K562 (cell line): Measurements from ENCODE around the gene ASGR1. TPM values are rescaled to one million over a fixed set of nuclear protein-coding genes. Genes with fewer than 3 reads are reported as not detected.
A peak's percentile ranks its signal among the peaks of the same experiment; 100 is the strongest.

ENCODE experiments used
- ATAC-seq: fragments of 200-7000 bp; cut with Tn5 transposase; 3 replicates; pipeline ENCODE4 v1.9.1; 2020; ENCODE audit warnings: moderate library complexity
- BruUV-seq: library from RNA; stranded (reverse); fragments of 400-500 nt; replicated peaks from 2 replicates; lab custom pipeline; 2021; lab: Mats Ljungman, UMichigan
- CTCF ChIA-PET: fragments of 300-600 bp; formaldehyde crosslinking; extraction: SDS; loops from one replicate; lab custom pipeline; 2021; ENCODE audit warnings: low intra/inter-chr PET ratio; lab: Yijun Ruan, JAX
- POLR2A ChIA-PET: fragments of 300-600, 350-650 bp; sonication (Branson Sonifier 250); formaldehyde crosslinking; extraction: SDS; loops from one replicate; lab custom pipeline; 2021; ENCODE audit warnings: antibody characterized with exemption, inconsistent platforms; lab: Yijun Ruan, JAX
- DNase-seq, 4 experiments: peaks; one replicate each; pipeline versions ENCODE4 v3.0.0 to v3.0.0-alpha.2; 2011 to 2018; ENCODE audit warnings: low spot score in 3 of 4, mixed read lengths in 3 of 4; ENCODE audit errors: extremely low read depth in 1 of 4
- FAIRE-seq: peaks from 2 replicates; lab custom pipeline; 2011; peaks lifted over from hg19 to GRCh38; lab: Jason Lieb, UNC
- H2AFZ ChIP-seq: 2 replicates; pipeline ENCODE4 v1.6.0; 2011; ENCODE audit warnings: low read depth, low read length, control low read depth, inconsistent platforms
- H3K27ac ChIP-seq: fragments of 200-600 bp; 3 replicates; pipeline ENCODE4 v1.8.0; 2011; ENCODE audit warnings: low read depth, mild to moderate bottlenecking, control low read depth, inconsistent platforms, low read length, moderate library complexity, mixed read lengths; ENCODE audit errors: extremely low read depth
- H3K27me3 ChIP-seq, 2 experiments: fragments of 300-600 bp in 1 of 2; 2 replicates in 1 of 2; 3 replicates in 1 of 2; pipeline versions ENCODE4 v1.6.0 to v1.8.0; 2011; ENCODE audit warnings: inconsistent platforms in 2 of 2, low read length in 2 of 2, mild to moderate bottlenecking in 1 of 2, mixed read lengths in 1 of 2, moderate library complexity in 1 of 2; ENCODE audit not compliant: control insufficient read depth in 2 of 2, insufficient read depth in 2 of 2
- H3K36me3 ChIP-seq: fragments of 300-600 bp; 3 replicates; pipeline ENCODE4 v1.8.0; 2011; ENCODE audit warnings: mild to moderate bottlenecking, low read length, inconsistent platforms; ENCODE audit not compliant: control insufficient read depth, insufficient read depth
- H3K4me1 ChIP-seq, 2 experiments: fragments of 200-600 bp in 1 of 2; replicated peaks in 1 of 2; 2 replicates in 1 of 2; 3 replicates in 1 of 2; pipeline versions ENCODE4 v1.5.1 to v1.8.0; 2011; ENCODE audit warnings: inconsistent platforms in 2 of 2, low read length in 2 of 2, mild to moderate bottlenecking in 1 of 2, mixed read lengths in 1 of 2, moderate library complexity in 1 of 2; ENCODE audit not compliant: control insufficient read depth in 2 of 2, insufficient read depth in 2 of 2
- H3K4me2 ChIP-seq: 2 replicates; pipeline ENCODE4 v1.6.1; 2011; ENCODE audit warnings: low read length, control low read depth, inconsistent platforms, mixed read lengths; ENCODE audit not compliant: insufficient read depth
- H3K4me3 ChIP-seq: fragments of 200-600 bp; sonication (generic), shearing (Covaris generic); 2 replicates; pipeline ENCODE4 v1.5.1; 2016; ENCODE audit warnings: control low read depth, inconsistent platforms
- H3K79me2 ChIP-seq: fragments of 200-600 bp; 3 replicates; pipeline ENCODE4 v1.8.0; 2011; ENCODE audit warnings: low read length, inconsistent platforms; ENCODE audit not compliant: control insufficient read depth, insufficient read depth
- H3K9ac ChIP-seq, 2 experiments: 2 replicates each; pipeline versions ENCODE4 v1.6.0 to v1.6.1; 2011; ENCODE audit warnings: low read depth in 2 of 2, low read length in 2 of 2, control low read depth in 1 of 2, inconsistent platforms in 1 of 2, mild to moderate bottlenecking in 1 of 2, mixed read lengths in 1 of 2; ENCODE audit not compliant: insufficient read depth in 1 of 2
- H3K9me1 ChIP-seq: one replicate; pipeline ENCODE4 v1.6.0; 2011; ENCODE audit warnings: inconsistent platforms, mild to moderate bottlenecking, low read length, moderate library complexity; ENCODE audit not compliant: control insufficient read depth, insufficient read depth
- H3K9me3 ChIP-seq: replicated peaks from 2 replicates; pipeline ENCODE4 v1.5.1; 2011; ENCODE audit warnings: low read depth, low read length, inconsistent platforms; ENCODE audit not compliant: control insufficient read depth, insufficient read depth
- H4K20me1 ChIP-seq: replicated peaks from 2 replicates; pipeline ENCODE4 v1.6.1; 2011; ENCODE audit warnings: low read length, inconsistent platforms, mixed read lengths; ENCODE audit not compliant: control insufficient read depth, insufficient read depth
- ARID2 ChIP-seq: fragments of 450-650 bp; IDR thresholded peaks from 2 replicates; pipeline ENCODE4 v1.6.1; 2017; ENCODE audit warnings: antibody characterized with exemption, mild to moderate bottlenecking
- CHD1 ChIP-seq: fragments of 200-600 bp; sonication (generic); IDR thresholded peaks from one replicate; pipeline ENCODE4 v1.6.1; 2012; ENCODE audit warnings: mild to moderate bottlenecking, moderate library complexity, low read length, inconsistent platforms
- CREM ChIP-seq: IDR thresholded peaks from 2 replicates; pipeline ENCODE4 v1.6.1; 2014; ENCODE audit warnings: antibody characterized with exemption, low read depth
- CSDE1 ChIP-seq, 2 experiments: fragments of 450-650 bp; IDR thresholded peaks; 2 replicates each; pipeline ENCODE4 v1.6.1; 2016; ENCODE audit warnings: mild to moderate bottlenecking in 1 of 2
- CTBP1 ChIP-seq: fragments of 450-650 bp; IDR thresholded peaks from 2 replicates; pipeline ENCODE4 v1.6.1; 2016; ENCODE audit warnings: borderline replicate concordance
- EGR1 ChIP-seq: fragments of 450-650 bp; conservative IDR thresholded peaks from 2 replicates; pipeline ENCODE4 v1.6.1; 2017; ENCODE audit warnings: mild to moderate bottlenecking
- HBP1 ChIP-seq: fragments of 450-650 bp; formaldehyde crosslinking; IDR thresholded peaks from 2 replicates; pipeline ENCODE4 v1.4.0; 2022; ENCODE audit warnings: missing genetic modification characterization
- HDAC3 ChIP-seq: fragments of 450-650 bp; IDR thresholded peaks from 2 replicates; pipeline ENCODE4 v1.6.1; 2018; ENCODE audit warnings: borderline replicate concordance, mild to moderate bottlenecking, moderate library complexity; ENCODE audit not compliant: partially characterized antibody
- HDAC8 ChIP-seq: fragments of 450-650 bp; IDR thresholded peaks from 2 replicates; pipeline ENCODE4 v1.6.1; 2016; ENCODE audit warnings: mild to moderate bottlenecking, missing genetic modification characterization, moderate library complexity, missing compliant biosample characterization
- JUNB ChIP-seq: fragments of 450-650 bp; formaldehyde crosslinking; conservative IDR thresholded peaks from 2 replicates; pipeline ENCODE4 v1.4.0; 2020; ENCODE audit warnings: mild to moderate bottlenecking
- MAX ChIP-seq: sonication (generic); formaldehyde crosslinking; IDR thresholded peaks from 2 replicates; pipeline ENCODE4 v1.9.0; 2022; ENCODE audit warnings: mild to moderate bottlenecking, missing genetic modification reagents
- RBM22 ChIP-seq: fragments of 200-400 bp; formaldehyde crosslinking; IDR thresholded peaks from 2 replicates; pipeline ENCODE4 v1.6.1; 2018; ENCODE audit warnings: low read length, low read depth; ENCODE audit not compliant: poor library complexity, severe bottlenecking
- SMARCC2 ChIP-seq: fragments of 450-650 bp; IDR thresholded peaks from 2 replicates; pipeline ENCODE4 v1.6.1; 2017; ENCODE audit warnings: antibody characterized with exemption, moderate library complexity, mild to moderate bottlenecking, low read depth
- SRSF9 ChIP-seq: fragments of 200-400 bp; formaldehyde crosslinking; IDR thresholded peaks from 2 replicates; pipeline ENCODE4 v1.6.1; 2017; ENCODE audit warnings: low read depth, low read length, borderline replicate concordance
- ZMIZ1 ChIP-seq, 2 experiments: fragments of 150-350 bp in 1 of 2; IDR thresholded peaks; 2 replicates each; pipeline ENCODE4 v1.6.1; 2012 to 2016; ENCODE audit warnings: low read depth in 2 of 2, low read length in 2 of 2, mild to moderate bottlenecking in 1 of 2, moderate library complexity in 1 of 2
- ZNF766 ChIP-seq: fragments of 200-800 bp; sonication (Bioruptor generic); conservative IDR thresholded peaks from 2 replicates; pipeline ENCODE4 v1.6.1; 2016; ENCODE audit warnings: missing genetic modification characterization, missing compliant biosample characterization
- WGBS: fragments of 100-300 bp; shearing (Covaris generic); methylation state at CpG from one replicate; pipeline ENCODE4 v1.1.6; 2016; ENCODE audit warnings: low coverage, mixed read lengths; ENCODE audit not compliant: insufficient coverage; ENCODE audit errors: missing lambda C conversion rate; 5-methylcytosine and 5-hydroxymethylcytosine counted together
- in situ Hi-C: fragments of 300-500 bp; cut with MboI; formaldehyde crosslinking; loops from 4 replicates; pipeline ENCODE4 v1.15.0; 2018; ENCODE audit warnings: inconsistent platforms, mixed read lengths
- intact Hi-C: fragments of 100-400 bp; cut with micrococcal nuclease; formaldehyde crosslinking; loops from 2 replicates; pipeline ENCODE4 v1.14.2; 2022
- polyA plus RNA-seq, 8 experiments: library from polyadenylated mRNA; depleted of rRNA in 4 of 8; stranded (reverse) in 5 of 8; unstranded in 3 of 8; fragments of >200 nt; fragmentation: Nextera tagmentation in 2 of 8; fragmentation: Illumina TruSeq in 1 of 8; extraction: Ambion mirVana in 2 of 8; extraction: Trizol in 1 of 8; gene quantifications; 2 replicates each; pipeline versions ENCODE4 v1.2.1 to v1.2.3, GENCODE V29; 2011 to 2014; ENCODE audit warnings: inconsistent platforms in 1 of 8, missing spikeins in 1 of 8
- total RNA-seq, 7 experiments: library from RNA; depleted of rRNA in 6 of 7; stranded (reverse); fragments of >200 nt in 6 of 7; fragmentation: Illumina TruSeq in 2 of 7; extraction: Trizol in 2 of 7; gene quantifications; 2 replicates each; pipeline versions ENCODE4 v1.2.1 to v1.2.3, GENCODE V29; 2011 to 2021; ENCODE audit warnings: low replicate concordance in 1 of 7

The ASGR1 gene
- total and polyA plus RNA-seq, 9 of the 15 experiments (the other 6 are each of a cell fraction or from before 2014, with no cell fraction given) = 0.11 to 1.0 (median 0.64) TPM; not detected in 2

GRCh38 chr17:7214300-7215135 lies 35.3 kb upstream of the ASGR1 start:
- ATAC-seq = peak; percentile 92
- H3K36me3 ChIP-seq = no peaks in the 10 kb centered on the region
- no peaks in the 10 kb centered on the region; the same call in 1 of the 2 replicates for H4K20me1 ChIP-seq
- FAIRE-seq = no peak
- H3K27me3 ChIP-seq = no peaks in the 10 kb centered on the region
- no TSS peak for BruUV-seq
- in situ Hi-C loops (no loop called here), intact Hi-C loops (no loop called here)
- no peaks in the 10 kb centered on the region for H3K9me3 ChIP-seq
- no peaks in the 10 kb centered on the region for H3K9me1 ChIP-seq
- DNase-seq = peak; percentile 87 to 97 (median 93)
- H3K4me2 ChIP-seq = peak overlapping the region; percentile 85
- peaks cover 34 to 42% of the 10 kb centered on the region in 2 experiments for H3K4me1 ChIP-seq
- H3K79me2 ChIP-seq = peaks cover 37% of the 10 kb centered on the region
- 0 out of 4 replicates have a peak overlapping the region, but pooled peaks of 1 of the 2 experiments have one; percentile 38 for H3K9ac ChIP-seq
- H3K27ac ChIP-seq = peak overlapping the region; percentile 55; the same call in 2 of the 3 replicates
- H3K4me3 ChIP-seq = peak overlapping the region; percentile 43
- under 1% methylated on average over 33 of the region's 45 CpGs for WGBS
- peak overlapping the region; percentile 75 for H2AFZ ChIP-seq
- CTCF ChIA-PET = no interaction called here
- POLR2A ChIA-PET = interaction anchor here (0.6 to 1.3 kb wide), 2 partner anchors 28 to 436 kb away, joined by 3 to 4 read pairs; partner anchors contain the start of gene GABARAP
- TF ChIP-seq SMARCC2 = no peak
- peak in 1 of 2 experiments; percentile 97; a peak in 2 of 4 replicates for TF ChIP-seq CSDE1 (IDR thresholded peaks at IDR 0.05)
- TF ChIP-seq CTBP1 = peak; percentile 86; the same call in 1 of the 2 replicates
- TF ChIP-seq ZMIZ1 (IDR thresholded peaks at IDR 0.05; ENCODE audit: low read depth in 2 of 2, low read length in 2 of 2) = 0 out of 4 replicates have a peak, but pooled peaks have one; percentile 25 to 30
- no peak for TF ChIP-seq CHD1
- no peak for TF ChIP-seq RBM22
- TF ChIP-seq CREM = peak; percentile 15; the same call in 1 of the 2 replicates
- TF ChIP-seq JUNB (CRISPR knock-in tag) = no peak
- TF ChIP-seq SRSF9 = no peak
- peak; percentile 33 for TF ChIP-seq MAX (CRISPR knock-in tag)
- TF ChIP-seq HBP1 (CRISPR knock-in tag) = peak; percentile 64; the same call in 1 of the 2 replicates
- TF ChIP-seq HDAC3 = no peak
- no peak for TF ChIP-seq ARID2
- no peak for TF ChIP-seq HDAC8 (tag)
- peak; percentile 88 for TF ChIP-seq EGR1
- peak; percentile 65; the same call in 1 of the 2 replicates for TF ChIP-seq ZNF766 (CRISPR knock-in tag)
